Fibroblast of skin of right quadriceps (primary cell): ENCODE measurements around the gene NF1.
A peak's percentile ranks its signal among the peaks of the same experiment; 100 is the strongest.
"Not testable (repeated sequence)": the region's sequence is repeated elsewhere in the genome, so short reads cannot be mapped to it uniquely, and the experiment has no call there.

Experiments
- DNase-seq: peaks from one replicate; pipeline ENCODE4 v3.0.0-alpha.2; 2013

NF1 gene

GRCh38 chr17:31202968-31203367, 108.2 kb downstream of the NF1 start:
- DNase-seq: peak; percentile 15

GRCh38 chr17:31211352-31212012, 116.7 kb downstream of the NF1 start:
- peak; percentile 26 for DNase-seq

- DNase-seq: peak; percentile 87
Observed at GRCh38 chr17:31216031-31216751, 121.4 kb downstream of the NF1 start.

- peak; percentile 13 for DNase-seq
Observed at GRCh38 chr17:31224366-31224765, 129.6 kb downstream of the NF1 start.

GRCh38 chr17:31225831-31226230, 131.1 kb downstream of the NF1 start:
- no peak for DNase-seq

- no peak for DNase-seq
Observed at GRCh38 chr17:31226373-31226772, 131.6 kb downstream of the NF1 start.

- DNase-seq: no peak
Observed at GRCh38 chr17:31226950-31227349, 132.2 kb downstream of the NF1 start.

- DNase-seq: no peak
Observed at GRCh38 chr17:31231852-31232251, 137.1 kb downstream of the NF1 start.

- DNase-seq: no peak
Observed at GRCh38 chr17:31235110-31235509, 140.3 kb downstream of the NF1 start.

- DNase-seq: no peak
Observed at GRCh38 chr17:31236137-31236536, 141.4 kb downstream of the NF1 start.

- no peak for DNase-seq
Observed at GRCh38 chr17:31236712-31237111, 141.9 kb downstream of the NF1 start.

GRCh38 chr17:31241116-31241515, 146.3 kb downstream of the NF1 start:
- DNase-seq: no peak

GRCh38 chr17:31248986-31249834, 154.4 kb downstream of the NF1 start:
- peak; percentile 85 for DNase-seq

GRCh38 chr17:31249835-31250141, 155.0 kb downstream of the NF1 start:
- peak; percentile 3 for DNase-seq

GRCh38 chr17:31250229-31250628, 155.5 kb downstream of the NF1 start:
- no peak for DNase-seq

GRCh38 chr17:31251105-31251969, 156.6 kb downstream of the NF1 start:
- DNase-seq: peak; percentile 10

GRCh38 chr17:31251970-31252328, 157.2 kb downstream of the NF1 start:
- DNase-seq: no peak

- no peak for DNase-seq
Observed at GRCh38 chr17:31252741-31253140, 158.0 kb downstream of the NF1 start.

GRCh38 chr17:31254654-31255053, 159.9 kb downstream of the NF1 start:
- DNase-seq: peak; percentile 31

GRCh38 chr17:31256936-31257335, 162.2 kb downstream of the NF1 start:
- DNase-seq: no peak

GRCh38 chr17:31260151-31260550, 165.4 kb downstream of the NF1 start:
- DNase-seq: no peak

GRCh38 chr17:31261601-31262000, 166.8 kb downstream of the NF1 start:
- DNase-seq: no peak

- DNase-seq: not testable (repeated sequence)
Observed at GRCh38 chr17:31262923-31263322, 168.1 kb downstream of the NF1 start.
